ENCODE data around the gene PLA2G2D.

Gene PLA2G2D

DNA sequence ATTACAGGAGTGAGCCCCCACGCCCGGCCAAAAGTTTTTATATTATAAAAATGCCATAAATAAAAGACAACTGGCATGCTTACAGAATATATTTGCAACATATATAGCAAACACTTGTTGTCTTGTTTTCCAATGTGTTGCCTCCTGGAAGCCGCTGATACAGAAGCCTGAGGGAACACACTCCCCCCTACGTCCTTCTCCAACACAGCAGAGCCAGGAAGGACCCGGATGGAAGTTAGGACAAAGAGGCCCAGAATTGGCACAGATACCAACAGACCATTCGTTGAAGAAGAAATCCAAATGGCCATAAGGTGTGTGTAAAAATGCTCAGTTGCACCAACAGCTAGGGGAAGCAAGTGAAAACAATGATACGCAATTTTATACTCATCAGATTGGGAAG is 50.6 kb downstream of the PLA2G2D start:
- Histone ChIP-seq H3K27me3 (ENCODE audit: control insufficient read depth, insufficient read depth, low read length) (no peaks in the 10 kb centered on the region), H3K9ac (ENCODE audit: low read depth, low read length) (no peak overlapping the region), H3K4me1 (ENCODE audit: control insufficient read depth, insufficient read depth, low read length) (no peaks in the 10 kb centered on the region), H3K4me3 (ENCODE audit: low read depth, low read length) (no peak overlapping the region), H3K9me3 (ENCODE audit: control insufficient read depth, insufficient read depth, low read length) (no peaks in the 10 kb centered on the region), H3K36me3 (ENCODE audit: control insufficient read depth, insufficient read depth, low read length) (peaks cover under 1% of the 10 kb centered on the region)

DNA sequence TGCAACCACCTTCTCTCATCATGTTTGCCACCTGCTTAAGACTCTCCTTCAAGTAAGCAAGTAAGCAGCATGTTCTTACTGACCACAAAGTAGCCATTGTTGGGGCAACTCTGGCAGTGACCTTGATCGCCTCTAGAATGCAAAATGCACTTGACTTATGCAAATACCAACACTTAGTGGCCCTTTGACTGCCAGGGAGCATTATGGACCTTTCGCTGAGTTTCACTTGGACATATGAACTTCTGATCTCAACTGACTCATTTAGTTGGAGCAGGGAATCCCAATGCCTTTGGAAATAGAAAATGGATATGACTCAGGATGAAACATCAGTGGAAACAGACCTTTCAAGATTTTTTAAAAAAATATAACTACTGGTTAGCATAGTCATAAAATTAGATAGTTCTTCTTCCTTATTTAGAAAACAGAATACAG is 55.5 kb downstream of the PLA2G2D start:
- Histone ChIP-seq H3K9ac (ENCODE audit: low read depth, low read length) (no peak overlapping the region), H3K36me3 (ENCODE audit: control insufficient read depth, insufficient read depth, low read length) (no peaks in the 10 kb centered on the region), H3K4me1 (ENCODE audit: control insufficient read depth, insufficient read depth, low read length) (no peaks in the 10 kb centered on the region), H3K4me3 (ENCODE audit: low read depth, low read length) (no peak overlapping the region), H3K9me3 (ENCODE audit: control insufficient read depth, insufficient read depth, low read length) (no peaks in the 10 kb centered on the region), H3K27me3 (ENCODE audit: control insufficient read depth, insufficient read depth, low read length) (no peaks in the 10 kb centered on the region)

Data from iPS-15b (cell line).